Natural killer cell (primary cell): ENCODE data around the gene FGFR2. TPM values are rescaled to one million over a fixed set of nuclear protein-coding genes. Genes with fewer than 3 reads are reported as not detected.

Experiments used
- ATAC-seq, 3 donors: fragments of 150-1000 bp in 2 of 3; fragments of 200-7000 bp in 1 of 3; cut with Tn5 transposase; 1 replicate in 1 of 3; 2 replicates in 2 of 3; pipeline ENCODE4 v1.10.0; 2021; ENCODE audit warnings: mild to moderate bottlenecking in 2 of 3, moderate library complexity in 2 of 3
- DNase-seq, 2 donors: peaks; one replicate each; pipeline versions ENCODE4 v3.0.0 to v3.0.0-alpha.2; 2013 to 2021; ENCODE audit warnings: mixed read lengths in 1 of 2
- H3K27ac ChIP-seq: one replicate; pipeline ENCODE4 v1.5.1; 2013; ENCODE audit warnings: mild to moderate bottlenecking, low read length
- H3K27me3 ChIP-seq: one replicate; pipeline ENCODE4 v1.6.1; 2013; ENCODE audit warnings: low read length; ENCODE audit not compliant: control insufficient read depth, insufficient read depth
- H3K36me3 ChIP-seq: one replicate; pipeline ENCODE4 v1.6.1; 2013; ENCODE audit warnings: low read length; ENCODE audit not compliant: control insufficient read depth, insufficient read depth
- H3K4me1 ChIP-seq: one replicate; pipeline ENCODE4 v1.6.1; 2013; ENCODE audit warnings: low read length; ENCODE audit not compliant: control insufficient read depth, insufficient read depth
- H3K4me3 ChIP-seq: one replicate; pipeline ENCODE4 v1.5.1; 2013; ENCODE audit warnings: low read length
- H3K9me3 ChIP-seq: one replicate; pipeline ENCODE4 v1.6.1; 2013; ENCODE audit warnings: low read length; ENCODE audit not compliant: control insufficient read depth, insufficient read depth
- H3K27ac Mint-ChIP-seq, 2 donors: one replicate each; pipeline ENCODE4 v1.8.0; 2022; ENCODE audit warnings: mild to moderate bottlenecking in 2 of 2, mixed read lengths in 2 of 2, moderate library complexity in 1 of 2
- H3K27me3 Mint-ChIP-seq, 2 donors: one replicate each; pipeline ENCODE4 v1.8.0; 2022; ENCODE audit warnings: low read depth in 2 of 2, mixed read lengths in 2 of 2
- H3K36me3 Mint-ChIP-seq: one replicate; pipeline ENCODE4 v1.8.0; 2022; ENCODE audit warnings: mixed read lengths
- H3K4me1 Mint-ChIP-seq, 2 donors: one replicate each; pipeline ENCODE4 v1.8.0; 2022; ENCODE audit warnings: mixed read lengths in 2 of 2
- H3K4me3 Mint-ChIP-seq: one replicate; pipeline ENCODE4 v1.8.0; 2022; ENCODE audit warnings: mild to moderate bottlenecking, moderate library complexity, mixed read lengths
- H3K9me3 Mint-ChIP-seq, 2 donors: one replicate each; pipeline ENCODE4 v1.8.0; 2022; ENCODE audit warnings: mixed read lengths in 2 of 2
- CTCF ChIP-seq: fragments of 200-600 bp; IDR thresholded peaks from one replicate; pipeline ENCODE4 v1.8.0; 2022; ENCODE audit warnings: antibody characterized with exemption
- WGBS: methylation state at CpG from one replicate; pipeline ENCODE4 v1.1.7; 2013; ENCODE audit warnings: missing lambda C conversion rate; ENCODE audit not compliant: insufficient coverage; 5-methylcytosine and 5-hydroxymethylcytosine counted together
- intact Hi-C: fragments of 100-400 bp; cut with micrococcal nuclease; formaldehyde crosslinking; loops from one replicate; pipeline ENCODE4 v1.14.2; 2022
- total RNA-seq, 4 donors: library from RNA; stranded (reverse); fragments of 120-200 nt in 1 of 4; gene quantifications; one replicate each; pipeline versions ENCODE4 v1.2.3 to v1.2.4, GENCODE V29; 2013 to 2022

Gene FGFR2
- total RNA-seq, 3 donors from 2014 or later (not counting 1 experiment from before 2014, with no cell fraction given): 0.72 to 5.6 TPM; not detected in 1

DNA sequence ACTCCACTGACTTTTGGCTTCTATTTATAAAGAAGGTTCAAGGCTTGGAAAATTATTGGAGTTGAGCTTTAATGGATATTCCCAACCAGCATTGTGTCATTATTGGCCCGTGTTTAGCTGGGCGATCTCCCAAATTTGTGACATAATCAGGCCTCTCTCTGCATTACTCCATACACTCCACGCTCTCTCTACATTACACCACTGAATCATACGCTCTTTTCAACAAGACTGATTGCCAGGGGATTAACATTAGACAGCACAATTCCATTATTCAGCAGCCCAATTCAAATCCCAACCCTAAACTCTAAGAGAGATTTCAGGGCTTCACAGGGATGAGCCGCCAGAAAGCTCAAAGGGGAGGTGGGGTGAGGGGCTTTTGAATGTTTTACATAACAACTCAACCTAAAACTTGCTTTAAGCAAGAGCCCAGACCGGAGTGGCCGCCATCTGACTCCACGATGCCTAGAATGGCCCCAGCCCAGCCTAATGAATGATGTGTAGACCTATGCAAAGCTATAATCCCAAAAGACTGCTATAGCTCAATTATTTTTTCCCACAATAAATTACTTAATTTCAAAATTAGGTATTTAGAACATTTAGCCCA, 61.8 kb downstream of the FGFR2 start:
- DNase-seq (no peak), ATAC-seq (no peak)
- H3K4me1 ChIP-seq: no peaks in the 10 kb centered on the region
- Mint-ChIP-seq H3K4me3 (no peak overlapping the region), H3K36me3 (no peaks in the 10 kb centered on the region), H3K4me1 (no peaks in the 10 kb centered on the region), H3K27ac (no peak overlapping the region), H3K9me3 (no peaks in the 10 kb centered on the region), H3K27me3 (peaks cover 0 to 1% of the 10 kb centered on the region in 2 donors)
- TF ChIP-seq CTCF: no peak
- H3K4me3 ChIP-seq: no peak overlapping the region
- no peaks in the 10 kb centered on the region for H3K27me3 ChIP-seq
- 90% methylated on average over 7 of the region's 8 CpGs for WGBS
- H3K27ac ChIP-seq: no peak overlapping the region
- no peaks in the 10 kb centered on the region for H3K36me3 ChIP-seq
- no peaks in the 10 kb centered on the region for H3K9me3 ChIP-seq
- intact Hi-C loops: no loop called here

GRCh38 chr10:121535381-121535780, 62.9 kb downstream of the FGFR2 start:
- Histone ChIP-seq H3K27me3 (no peaks in the 10 kb centered on the region), H3K9me3 (no peaks in the 10 kb centered on the region), H3K27ac (no peak overlapping the region), H3K4me1 (no peaks in the 10 kb centered on the region), H3K4me3 (no peak overlapping the region), H3K36me3 (no peaks in the 10 kb centered on the region)
- no peaks in the 10 kb centered on the region for H3K36me3 Mint-ChIP-seq
- DNase-seq (no peak), ATAC-seq (no peak)
- 92% methylated on average over 8 of the region's 8 CpGs for WGBS
- no peaks in the 10 kb centered on the region for H3K9me3 Mint-ChIP-seq
- intact Hi-C loops: no loop called here
- H3K27ac Mint-ChIP-seq: no peak overlapping the region
- no peaks in the 10 kb centered on the region for H3K4me1 Mint-ChIP-seq
- no peaks in the 10 kb centered on the region for H3K27me3 Mint-ChIP-seq
- no peak overlapping the region for H3K4me3 Mint-ChIP-seq
- TF ChIP-seq CTCF: no peak

DNA sequence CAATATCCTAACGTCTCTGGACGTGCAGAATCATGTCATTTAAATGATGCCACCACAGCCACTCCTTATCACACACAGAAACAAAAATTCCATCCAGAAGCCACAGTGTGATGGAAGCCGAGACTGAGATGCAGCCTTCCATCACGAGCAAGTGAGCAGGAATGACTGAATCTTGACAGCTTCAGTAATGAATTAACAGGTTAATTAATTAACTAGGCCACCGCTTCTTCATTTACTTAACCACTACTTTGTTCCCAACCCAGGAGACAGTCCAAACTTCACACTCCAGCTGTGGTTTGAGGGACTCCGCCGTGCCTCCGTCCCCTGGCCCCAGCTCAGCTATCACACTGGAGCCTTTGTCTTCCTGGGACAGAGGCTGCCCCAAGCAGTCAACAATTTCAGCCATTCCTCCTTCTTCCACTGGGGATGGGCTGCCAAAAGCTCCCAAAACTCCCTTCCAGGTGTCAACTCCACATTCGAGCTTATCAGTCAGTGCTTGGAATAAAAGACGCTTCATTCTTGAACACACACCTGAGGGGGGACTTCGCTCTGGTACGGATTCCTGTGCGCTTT, 65.9 kb downstream of the FGFR2 start:
- Histone ChIP-seq H3K4me1 (no peaks in the 10 kb centered on the region), H3K27ac (no peak overlapping the region), H3K4me3 (no peak overlapping the region), H3K9me3 (no peaks in the 10 kb centered on the region), H3K27me3 (no peaks in the 10 kb centered on the region), H3K36me3 (no peaks in the 10 kb centered on the region)
- Mint-ChIP-seq H3K4me3 (no peak overlapping the region), H3K27ac (no peak overlapping the region), H3K9me3 (no peaks in the 10 kb centered on the region), H3K4me1 (no peaks in the 10 kb centered on the region), H3K36me3 (no peaks in the 10 kb centered on the region), H3K27me3 (no peaks in the 10 kb centered on the region)
- intact Hi-C loops: no loop called here
- TF ChIP-seq CTCF: no peak
- 90% methylated on average over 13 of the region's 13 CpGs for WGBS
- ATAC-seq (no peak), DNase-seq (no peak)

GRCh38 chr10:121531830-121532178, 66.4 kb downstream of the FGFR2 start:
- H3K27ac ChIP-seq: no peak overlapping the region
- Mint-ChIP-seq H3K36me3 (no peaks in the 10 kb centered on the region), H3K4me3 (no peak overlapping the region), H3K4me1 (no peaks in the 10 kb centered on the region), H3K27me3 (no peaks in the 10 kb centered on the region), H3K9me3 (no peaks in the 10 kb centered on the region), H3K27ac (no peak overlapping the region)
- WGBS: 93% methylated on average over 11 of the region's 11 CpGs
- no peaks in the 10 kb centered on the region for H3K36me3 ChIP-seq
- no peak for ATAC-seq
- intact Hi-C loops: no loop called here
- no peaks in the 10 kb centered on the region for H3K9me3 ChIP-seq
- DNase-seq: no peak
- no peaks in the 10 kb centered on the region for H3K27me3 ChIP-seq
- no peaks in the 10 kb centered on the region for H3K4me1 ChIP-seq
- no peak for TF ChIP-seq CTCF
- no peak overlapping the region for H3K4me3 ChIP-seq
